HEK293T (cell line): ENCODE data around the gene AQP6.

ENCODE experiments used
- ARNT ChIP-seq: fragments of 450-650 bp; IDR thresholded peaks from 2 replicates; pipeline ENCODE4 v1.6.1; 2017; ENCODE audit warnings: mild to moderate bottlenecking
- BHLHE40 ChIP-seq: fragments of 450-650 bp; IDR thresholded peaks from 2 replicates; pipeline ENCODE4 v1.6.1; 2016; ENCODE audit warnings: mild to moderate bottlenecking, moderate library complexity, borderline replicate concordance
- CTBP1 ChIP-seq: fragments of 450-650 bp; IDR thresholded peaks from 2 replicates; pipeline ENCODE4 v1.6.1; 2016; ENCODE audit warnings: borderline replicate concordance
- FOXK2 ChIP-seq: fragments of 450-650 bp; IDR thresholded peaks from 2 replicates; pipeline ENCODE4 v1.6.1; 2016; ENCODE audit warnings: mild to moderate bottlenecking
- FOXM1 ChIP-seq: fragments of 450-650 bp; IDR thresholded peaks from 2 replicates; pipeline ENCODE4 v1.6.1; 2017; ENCODE audit warnings: mild to moderate bottlenecking, borderline replicate concordance
- HDGF ChIP-seq: fragments of 450-650 bp; IDR thresholded peaks from 2 replicates; pipeline ENCODE4 v1.6.1; 2017; ENCODE audit warnings: antibody characterized with exemption, borderline replicate concordance
- NFRKB ChIP-seq: fragments of 450-650 bp; IDR thresholded peaks from 2 replicates; pipeline ENCODE4 v1.6.1; 2016; ENCODE audit warnings: mild to moderate bottlenecking, moderate library complexity
- SP1 ChIP-seq: fragments of 450-650 bp; IDR thresholded peaks from 2 replicates; pipeline ENCODE4 v1.6.1; 2017
- ZNF384 ChIP-seq: fragments of 450-650 bp; IDR thresholded peaks from 2 replicates; pipeline ENCODE4 v1.6.1; 2016

GRCh38 chr12:49998453-49998852, 25.7 kb downstream of the AQP6 start:
- TF ChIP-seq BHLHE40 (no peak), ZNF384 (no peak), HDGF (no peak), FOXK2 (no peak), FOXM1 (no peak), NFRKB (no peak), ARNT (no peak), SP1 (no peak), CTBP1 (no peak)
